Naive B cell (primary cell): ENCODE results near the gene PITPNM3. TPM values are rescaled to one million over a fixed set of nuclear protein-coding genes. Genes with fewer than 3 reads are reported as not detected.
A peak's percentile ranks its signal among the peaks of the same experiment; 100 is the strongest.

Experiments
- ATAC-seq, 2 donors: fragments of 150-1000 bp; cut with Tn5 transposase; 2 replicates each; pipeline ENCODE4 v1.10.0; 2021; ENCODE audit warnings: low read depth in 2 of 2, mild to moderate bottlenecking in 2 of 2, moderate library complexity in 2 of 2
- DNase-seq: peaks from one replicate; pipeline ENCODE4 v3.0.0; 2022
- H3K27ac Mint-ChIP-seq, 6 donors: one replicate each; pipeline ENCODE4 v1.8.0; 2020 to 2022; ENCODE audit warnings: mild to moderate bottlenecking in 6 of 6, mixed read lengths in 6 of 6, moderate library complexity in 5 of 6, inconsistent platforms in 2 of 6
- H3K27me3 Mint-ChIP-seq, 3 donors: one replicate each; pipeline ENCODE4 v1.8.0; 2021 to 2022; ENCODE audit warnings: mixed read lengths in 3 of 3, mild to moderate bottlenecking in 1 of 3
- H3K36me3 Mint-ChIP-seq, 2 donors: one replicate each; pipeline ENCODE4 v1.8.0; 2020 to 2022; ENCODE audit warnings: mixed read lengths in 2 of 2, inconsistent platforms in 1 of 2, mild to moderate bottlenecking in 1 of 2
- H3K4me1 Mint-ChIP-seq, 3 donors: one replicate each; pipeline ENCODE4 v1.8.0; 2020 to 2022; ENCODE audit warnings: mixed read lengths in 3 of 3, inconsistent platforms in 1 of 3, mild to moderate bottlenecking in 1 of 3, moderate library complexity in 1 of 3
- H3K4me3 Mint-ChIP-seq, 8 donors: one replicate each; pipeline ENCODE4 v1.8.0; 2020 to 2022; ENCODE audit warnings: mild to moderate bottlenecking in 8 of 8, mixed read lengths in 8 of 8, moderate library complexity in 8 of 8, inconsistent platforms in 2 of 8
- H3K9me3 Mint-ChIP-seq, 7 donors: one replicate each; pipeline ENCODE4 v1.8.0; 2020 to 2022; ENCODE audit warnings: mixed read lengths in 7 of 7, mild to moderate bottlenecking in 5 of 7, inconsistent platforms in 2 of 7, moderate library complexity in 1 of 7
- polyA plus RNA-seq, 6 donors: library from polyadenylated mRNA; unstranded; fragments of 300-500 nt; fragmentation: Illumina TruSeq; gene quantifications; one replicate each; pipeline ENCODE4 v1.2.3, GENCODE V29; 2021; ENCODE audit warnings: low read depth in 6 of 6

PITPNM3 gene
- polyA plus RNA-seq, 6 donors from 2014 or later = 0.04 to 0.12 (median 0.07) TPM; not detected in 3

DNA sequence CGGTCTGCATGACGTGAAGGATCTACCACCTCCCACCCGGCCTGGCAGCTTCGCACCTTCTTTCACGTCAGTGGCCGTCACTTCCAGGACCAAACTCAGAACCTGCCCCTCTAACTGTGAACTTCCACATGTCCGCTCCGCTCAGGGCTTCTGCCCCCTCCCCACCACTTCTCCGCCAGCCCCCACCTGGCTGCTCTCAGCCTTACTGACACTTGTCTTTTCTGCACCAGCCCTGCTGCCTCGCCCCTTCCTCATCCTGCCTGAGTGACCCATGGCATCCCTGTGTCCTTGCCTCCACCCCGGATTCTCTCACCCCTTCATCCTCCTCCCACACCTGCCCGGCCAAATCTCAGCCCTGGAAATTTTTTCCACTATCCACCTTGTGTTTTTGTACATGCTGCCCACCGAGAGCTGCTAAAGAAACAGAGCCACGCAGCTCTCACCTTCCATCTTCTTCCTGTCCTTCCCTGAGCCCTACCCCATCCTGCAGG lies 97.8 kb downstream of the PITPNM3 start:
- H3K27ac Mint-ChIP-seq = no peak overlapping the region
- no peaks in the 10 kb centered on the region for H3K9me3 Mint-ChIP-seq
- no peak overlapping the region for H3K4me3 Mint-ChIP-seq
- ATAC-seq (no peak), DNase-seq (no peak)
- H3K36me3 Mint-ChIP-seq = no peaks in the 10 kb centered on the region
- peaks cover 17 to 23% (median 18%) of the 10 kb centered on the region in 3 donors for H3K4me1 Mint-ChIP-seq
- H3K27me3 Mint-ChIP-seq = no peaks in the 10 kb centered on the region

GRCh38 chr17:6457688-6458459 lies 98.5 kb downstream of the PITPNM3 start:
- Mint-ChIP-seq H3K27ac (peak overlapping the region in 1 of 6 donors; percentile 80), H3K4me1 (peaks cover 24 to 30% (median 24%) of the 10 kb centered on the region in 3 donors), H3K4me3 (peak overlapping the region in 1 of 8 donors; percentile 9), H3K9me3 (no peaks in the 10 kb centered on the region), H3K27me3 (no peaks in the 10 kb centered on the region), H3K36me3 (no peaks in the 10 kb centered on the region)
- DNase-seq (no peak), ATAC-seq (no peak)

DNA sequence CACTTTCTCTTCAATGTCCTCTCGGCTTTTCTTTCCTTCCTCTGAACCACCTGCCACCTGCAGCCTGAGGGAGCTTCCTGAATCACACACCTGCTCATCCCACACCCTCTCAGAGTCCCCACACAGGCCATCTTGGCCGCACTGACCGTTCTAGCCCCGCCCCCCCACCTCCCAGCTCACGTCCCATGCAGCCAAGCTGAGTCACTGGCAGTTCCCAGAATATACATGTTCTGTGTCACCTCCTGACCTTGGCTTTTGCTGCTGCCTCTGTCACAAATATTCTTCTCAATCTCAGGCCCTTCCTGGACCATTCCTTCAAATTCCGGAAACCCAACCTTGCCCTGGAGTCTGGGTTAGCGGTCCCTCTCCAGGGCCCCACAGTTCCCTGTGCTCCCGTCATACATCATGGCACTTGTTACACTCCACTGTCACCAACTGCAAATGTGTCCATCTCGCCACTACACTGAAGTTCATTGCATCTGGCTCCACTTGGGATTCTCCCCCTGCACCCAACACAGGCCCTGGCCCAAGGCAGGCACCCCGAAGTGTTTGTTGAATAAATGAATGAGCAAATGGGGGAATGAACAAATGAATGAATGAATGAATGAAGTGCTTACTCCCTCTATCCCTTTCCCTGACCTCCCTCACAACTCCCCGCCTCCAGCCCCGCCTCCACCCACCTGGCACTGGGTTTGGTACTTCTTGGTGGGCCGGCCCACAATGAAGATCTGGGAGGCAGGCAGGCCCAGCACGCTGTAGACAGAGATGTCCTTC lies 99.3 kb downstream of the PITPNM3 start:
- H3K4me1 Mint-ChIP-seq = peaks cover 28 to 33% (median 30%) of the 10 kb centered on the region in 3 donors
- no peaks in the 10 kb centered on the region for H3K27me3 Mint-ChIP-seq
- H3K9me3 Mint-ChIP-seq = no peaks in the 10 kb centered on the region
- H3K36me3 Mint-ChIP-seq = no peaks in the 10 kb centered on the region
- DNase-seq = no peak
- ATAC-seq = no peak
- H3K27ac Mint-ChIP-seq = peak overlapping the region in 3 of 6 donors; percentile 29 to 88 (median 70)
- H3K4me3 Mint-ChIP-seq = peak overlapping the region in 4 of 8 donors; percentile 9 to 26 (median 26)

DNA sequence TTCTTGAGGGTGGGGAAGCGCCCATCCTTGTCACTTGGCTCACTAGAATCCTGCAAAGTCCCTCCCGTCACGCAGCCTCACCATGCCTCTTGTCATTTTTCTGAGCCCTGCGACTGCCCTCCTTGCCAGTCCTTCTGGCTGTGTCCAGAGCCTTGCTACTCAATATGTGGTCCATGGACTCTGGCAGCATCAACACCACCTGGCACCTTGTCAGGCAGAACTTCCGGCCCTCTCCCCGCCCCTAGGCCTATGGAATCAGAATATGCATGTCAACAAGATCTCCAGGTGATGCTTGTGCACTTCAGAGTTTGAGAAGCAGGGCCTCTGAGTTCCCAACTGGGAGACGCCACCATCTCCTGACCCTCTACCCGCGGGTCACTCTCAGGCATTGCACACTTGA lies 100.0 kb downstream of the PITPNM3 start:
- peak overlapping the region in 7 of 8 donors; percentile 4 to 45 (median 31) for H3K4me3 Mint-ChIP-seq
- no peak for ATAC-seq
- peaks cover 31 to 37% (median 37%) of the 10 kb centered on the region in 3 donors for H3K4me1 Mint-ChIP-seq
- H3K9me3 Mint-ChIP-seq = no peaks in the 10 kb centered on the region
- peak overlapping the region in 5 of 6 donors; percentile 36 to 94 (median 73) for H3K27ac Mint-ChIP-seq
- no peaks in the 10 kb centered on the region for H3K27me3 Mint-ChIP-seq
- no peaks in the 10 kb centered on the region for H3K36me3 Mint-ChIP-seq
- DNase-seq = no peak

DNA sequence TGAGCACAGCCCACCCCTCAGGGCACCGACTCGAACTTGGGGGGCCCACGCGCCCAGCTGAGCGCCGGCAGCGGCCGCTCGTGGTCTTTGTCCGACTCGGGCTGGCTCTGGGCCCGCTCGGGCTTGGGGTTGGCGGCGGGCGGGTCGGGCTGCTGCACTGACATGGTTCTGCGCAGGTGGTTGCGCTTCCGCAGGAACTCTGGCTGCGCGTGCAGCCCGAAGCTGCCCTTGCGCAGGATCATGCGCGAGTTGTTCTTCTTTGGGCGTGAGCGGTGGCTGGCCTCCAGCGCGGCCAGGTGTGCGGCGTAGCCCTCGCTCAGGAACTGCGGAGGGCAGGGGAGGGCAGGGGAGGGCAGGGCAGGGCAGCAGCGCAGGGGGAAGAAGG lies 101.0 kb downstream of the PITPNM3 start:
- H3K9me3 Mint-ChIP-seq = no peaks in the 10 kb centered on the region
- H3K27me3 Mint-ChIP-seq = no peaks in the 10 kb centered on the region
- H3K4me3 Mint-ChIP-seq = peak overlapping the region in 6 of 8 donors; percentile 51 to 71 (median 66)
- H3K27ac Mint-ChIP-seq = peak overlapping the region; percentile 21 to 95 (median 91)
- no peaks in the 10 kb centered on the region for H3K36me3 Mint-ChIP-seq
- H3K4me1 Mint-ChIP-seq = peaks cover 35 to 43% (median 41%) of the 10 kb centered on the region in 3 donors
- DNase-seq = peak; percentile 73
- ATAC-seq = peak; percentile 97

- DNase-seq (no peak), ATAC-seq (no peak)
- Mint-ChIP-seq H3K36me3 (no peaks in the 10 kb centered on the region), H3K9me3 (no peaks in the 10 kb centered on the region), H3K4me3 (peak overlapping the region in 6 of 8 donors; percentile 30 to 69 (median 46)), H3K27me3 (no peaks in the 10 kb centered on the region), H3K4me1 (peaks cover 35 to 43% (median 41%) of the 10 kb centered on the region in 3 donors), H3K27ac (peak overlapping the region in 5 of 6 donors; percentile 85 to 94 (median 93))
Measured at GRCh38 chr17:6454495-6455320, 101.6 kb downstream of the PITPNM3 start.

DNA sequence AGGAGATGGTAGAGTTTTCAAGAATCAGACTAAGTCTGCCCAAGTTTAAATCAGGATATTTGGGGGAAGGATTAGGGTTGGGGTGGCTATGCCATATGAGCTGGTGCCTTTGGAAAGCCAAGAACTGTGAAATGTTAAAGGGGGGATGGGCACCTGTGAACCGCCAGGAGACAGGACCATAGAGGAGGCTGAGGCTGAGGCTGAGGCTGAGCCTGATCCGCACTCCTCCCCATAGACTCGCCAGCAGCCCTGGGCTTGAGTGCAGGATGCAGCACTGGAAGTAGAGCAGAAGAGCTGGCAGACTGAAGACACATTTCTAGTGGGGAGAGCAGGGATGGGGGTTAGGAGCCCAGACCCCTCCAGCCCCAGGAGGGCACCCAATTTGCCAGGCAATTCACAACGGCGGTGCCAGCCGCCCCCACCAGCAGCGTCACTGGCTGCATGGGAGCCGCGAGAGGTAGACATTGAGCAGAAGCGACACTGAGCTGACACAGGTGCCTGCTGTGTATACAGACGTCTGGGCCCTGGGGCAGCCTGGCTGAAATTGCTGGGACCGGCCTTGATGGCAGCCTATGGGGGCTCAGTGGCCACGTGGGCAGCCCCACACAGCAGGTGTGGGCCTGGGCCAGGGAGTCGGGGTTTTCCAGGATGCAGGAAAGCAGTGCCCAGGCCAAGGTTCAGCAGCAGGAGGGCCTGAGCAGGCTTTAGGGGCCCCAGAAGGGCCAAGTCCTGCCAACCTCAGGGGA lies 102.9 kb downstream of the PITPNM3 start:
- Mint-ChIP-seq H3K27me3 (no peaks in the 10 kb centered on the region), H3K4me1 (peaks cover 35 to 43% (median 41%) of the 10 kb centered on the region in 3 donors), H3K27ac (peak overlapping the region; percentile 60 to 94 (median 88)), H3K4me3 (peak overlapping the region in 6 of 8 donors; percentile 11 to 58 (median 41)), H3K9me3 (no peaks in the 10 kb centered on the region), H3K36me3 (no peaks in the 10 kb centered on the region)
- no peak for ATAC-seq
- no peak for DNase-seq

DNA sequence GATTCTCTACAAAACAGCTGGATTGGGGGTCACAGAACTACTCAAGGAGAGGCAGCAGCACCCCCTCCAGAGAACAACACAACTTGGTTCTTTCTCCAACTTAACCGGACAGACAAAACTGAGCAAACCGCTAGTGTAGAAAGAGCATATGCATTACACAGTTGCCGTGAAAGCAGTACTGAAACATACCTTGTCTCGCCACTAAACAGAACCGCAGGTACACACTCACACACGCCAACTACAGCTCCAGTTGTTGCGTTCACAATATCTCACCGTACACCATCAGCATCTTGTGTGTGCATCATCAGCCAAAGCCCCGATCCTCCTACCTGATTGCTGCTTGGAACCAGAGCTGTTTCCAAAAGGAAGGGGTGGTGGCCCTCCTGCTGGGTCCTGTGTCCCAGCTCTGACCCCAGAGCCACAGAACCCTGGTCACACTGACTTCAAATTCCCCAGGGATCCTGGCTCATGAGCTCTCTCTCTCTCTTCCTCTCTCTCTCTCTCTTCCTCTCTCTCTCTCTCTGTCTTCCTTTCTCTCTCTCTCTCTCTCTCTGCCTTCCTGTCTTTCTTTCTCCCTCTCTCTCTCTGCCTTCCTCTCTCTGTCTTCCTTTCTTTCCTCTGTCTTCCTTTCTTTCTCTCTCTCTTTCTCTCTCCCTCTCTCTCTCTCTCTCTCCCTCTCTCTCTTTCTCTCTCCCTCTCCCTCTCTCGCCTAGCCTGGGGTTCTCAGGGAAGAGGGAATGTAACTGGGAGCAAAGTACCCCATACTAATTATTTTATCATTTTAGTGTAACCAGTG lies 103.7 kb downstream of the PITPNM3 start:
- Mint-ChIP-seq H3K27me3 (no peaks in the 10 kb centered on the region), H3K27ac (peak overlapping the region in 5 of 6 donors; percentile 56 to 94 (median 85)), H3K4me1 (peaks cover 35 to 43% (median 41%) of the 10 kb centered on the region in 3 donors), H3K9me3 (no peaks in the 10 kb centered on the region), H3K4me3 (peak overlapping the region in 2 of 8 donors; percentile 55 to 58), H3K36me3 (no peaks in the 10 kb centered on the region)
- no peak for DNase-seq
- ATAC-seq = no peak

DNA sequence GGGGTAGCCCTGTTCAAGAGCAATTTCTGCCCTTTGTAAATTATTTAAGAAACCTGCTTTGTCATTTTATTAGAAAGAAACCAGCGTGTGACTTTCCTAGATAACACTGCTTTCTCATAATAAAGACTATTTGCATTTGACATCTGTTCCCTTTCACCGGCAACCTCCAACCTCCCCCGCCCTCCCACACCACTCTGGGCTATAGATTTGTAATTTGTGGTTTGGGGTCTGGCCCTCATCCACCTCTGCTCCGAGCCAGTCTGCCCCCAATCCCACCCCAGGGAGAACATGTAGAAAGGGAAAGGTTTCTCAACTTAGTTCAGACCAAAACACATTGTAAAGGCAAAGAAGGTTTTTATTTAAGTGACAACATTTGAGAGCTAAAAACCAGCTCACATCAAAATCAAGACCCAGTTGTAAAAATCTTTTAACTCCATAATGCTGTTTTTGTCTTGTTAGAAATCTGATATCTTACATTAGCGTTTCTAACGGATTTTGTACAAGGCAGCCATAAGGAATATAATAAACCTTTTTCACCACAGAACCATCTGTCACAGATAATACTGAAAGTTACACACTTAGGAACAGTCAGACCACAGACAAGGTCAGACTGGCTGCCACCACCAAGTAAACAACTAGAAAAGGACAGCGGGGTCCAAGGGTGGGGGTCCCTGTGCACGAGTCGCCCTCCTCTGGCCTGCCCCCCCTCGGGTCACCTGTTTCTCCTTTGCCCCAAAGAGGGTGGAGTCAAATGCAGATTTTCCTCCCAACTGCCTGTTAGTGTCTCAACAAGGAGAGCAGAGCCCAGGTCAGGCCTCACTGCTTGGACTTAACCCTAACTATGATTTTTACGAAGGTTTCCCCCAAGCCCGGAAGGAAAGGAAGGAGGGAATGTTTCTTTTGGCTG lies 105.2 kb downstream of the PITPNM3 start:
- H3K36me3 Mint-ChIP-seq = no peaks in the 10 kb centered on the region
- no peaks in the 10 kb centered on the region for H3K27me3 Mint-ChIP-seq
- H3K4me3 Mint-ChIP-seq = peak overlapping the region in 2 of 8 donors; percentile 25 to 70
- DNase-seq (no peak), ATAC-seq (no peak)
- no peaks in the 10 kb centered on the region for H3K9me3 Mint-ChIP-seq
- H3K27ac Mint-ChIP-seq = peak overlapping the region in 2 of 6 donors; percentile 26 to 52
- peaks cover 29 to 32% (median 30%) of the 10 kb centered on the region in 3 donors for H3K4me1 Mint-ChIP-seq

GRCh38 chr17:6449307-6449706 lies 107.0 kb downstream of the PITPNM3 start:
- H3K27me3 Mint-ChIP-seq = no peaks in the 10 kb centered on the region
- ATAC-seq = no peak
- H3K4me3 Mint-ChIP-seq = no peak overlapping the region
- no peaks in the 10 kb centered on the region for H3K9me3 Mint-ChIP-seq
- H3K36me3 Mint-ChIP-seq = no peaks in the 10 kb centered on the region
- no peak for DNase-seq
- no peak overlapping the region for H3K27ac Mint-ChIP-seq
- peaks cover 25 to 34% (median 27%) of the 10 kb centered on the region in 3 donors for H3K4me1 Mint-ChIP-seq

DNA sequence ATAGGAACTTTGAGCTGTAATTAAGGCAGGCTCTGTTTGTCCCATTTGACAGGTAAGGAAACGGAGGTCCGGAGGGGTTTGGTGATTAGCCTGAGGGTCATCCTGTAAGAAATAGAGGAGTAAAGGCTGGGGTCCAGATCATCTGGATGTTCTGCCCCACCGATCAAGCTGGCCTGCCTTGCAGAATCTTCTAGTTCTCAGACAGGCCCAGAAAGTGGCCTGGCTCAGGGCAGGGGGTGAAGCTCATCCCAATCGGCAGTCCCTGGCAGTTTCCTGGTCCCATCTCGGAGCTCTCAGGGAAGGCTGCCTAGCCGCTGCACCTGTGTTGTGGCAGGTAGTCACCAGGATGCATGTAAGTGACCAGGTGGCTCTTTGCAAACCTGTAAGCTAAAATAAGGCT lies 107.9 kb downstream of the PITPNM3 start:
- ATAC-seq = no peak
- H3K4me1 Mint-ChIP-seq = peaks cover 24 to 37% (median 26%) of the 10 kb centered on the region in 3 donors
- H3K36me3 Mint-ChIP-seq = no peaks in the 10 kb centered on the region
- DNase-seq = no peak
- no peaks in the 10 kb centered on the region for H3K9me3 Mint-ChIP-seq
- H3K4me3 Mint-ChIP-seq = peak overlapping the region in 1 of 8 donors; percentile 14
- no peaks in the 10 kb centered on the region for H3K27me3 Mint-ChIP-seq
- H3K27ac Mint-ChIP-seq = peak overlapping the region in 1 of 6 donors; percentile 12
